ENCODE measurements around the gene TIMM29.

Gene TIMM29

GRCh38 chr19:10919352-10920287 lies 9.0 kb upstream of the TIMM29 start:
- no peaks in the 10 kb centered on the region for H3K27me3 ChIP-seq (replicated peaks; ENCODE audit: insufficient read depth, low read length)
- H3F3A ChIP-seq (ENCODE audit: insufficient read depth, low read length): no peaks in the 10 kb centered on the region
- no peaks in the 10 kb centered on the region for H3K9me3 ChIP-seq (replicated peaks; ENCODE audit: insufficient read depth, low read length)
- H3K9ac ChIP-seq (ENCODE audit: low read length): no peak overlapping the region
- H3K27ac ChIP-seq (ENCODE audit: low read length): no peak overlapping the region
- no peak overlapping the region for H3K4me3 ChIP-seq (ENCODE audit: low read length)
- H2AFZ ChIP-seq (ENCODE audit: low read length): no peak overlapping the region
- no peaks in the 10 kb centered on the region for H3K36me3 ChIP-seq (replicated peaks; ENCODE audit: insufficient read depth, low read length)
- no peak overlapping the region for H3K4me2 ChIP-seq (ENCODE audit: low read depth, low read length)
- no peaks in the 10 kb centered on the region for H3K79me2 ChIP-seq (ENCODE audit: low read length)
- H4K20me1 ChIP-seq (ENCODE audit: insufficient read depth, low read length): no peaks in the 10 kb centered on the region
- no peak for DNase-seq
- TF ChIP-seq EZH2 (optimal IDR thresholded peaks at IDR 0.05; ENCODE audit: low read depth, low read length) (no peak), CTCF (IDR thresholded peaks at IDR 0.05; ENCODE audit: low read length) (no peak), EZH2phosphoT487 (IDR thresholded peaks at IDR 0.05; ENCODE audit: low read length) (no peak)
- no peaks in the 10 kb centered on the region for H3K4me1 ChIP-seq (ENCODE audit: low read length)
- H3K9me2 ChIP-seq (replicated peaks; ENCODE audit: insufficient read depth, low read length): no peaks in the 10 kb centered on the region

- DNase-seq: no peak
- no peak overlapping the region for H3K4me2 ChIP-seq (ENCODE audit: low read depth, low read length)
- no peaks in the 10 kb centered on the region for H3K9me3 ChIP-seq (replicated peaks; ENCODE audit: insufficient read depth, low read length)
- H3K9ac ChIP-seq (ENCODE audit: low read length): no peak overlapping the region
- H3K27ac ChIP-seq (ENCODE audit: low read length): no peak overlapping the region
- H3K9me2 ChIP-seq (replicated peaks; ENCODE audit: insufficient read depth, low read length): no peaks in the 10 kb centered on the region
- no peaks in the 10 kb centered on the region for H3K27me3 ChIP-seq (replicated peaks; ENCODE audit: insufficient read depth, low read length)
- H3K4me1 ChIP-seq (ENCODE audit: low read length): no peaks in the 10 kb centered on the region
- no peaks in the 10 kb centered on the region for H3K79me2 ChIP-seq (ENCODE audit: low read length)
- H3K4me3 ChIP-seq (ENCODE audit: low read length): no peak overlapping the region
- no peaks in the 10 kb centered on the region for H3F3A ChIP-seq (ENCODE audit: insufficient read depth, low read length)
- TF ChIP-seq EZH2phosphoT487 (IDR thresholded peaks at IDR 0.05; ENCODE audit: low read length) (no peak), EZH2 (optimal IDR thresholded peaks at IDR 0.05; ENCODE audit: low read depth, low read length) (no peak), CTCF (IDR thresholded peaks at IDR 0.05; ENCODE audit: low read length) (no peak)
- H4K20me1 ChIP-seq (ENCODE audit: insufficient read depth, low read length): no peaks in the 10 kb centered on the region
- no peak overlapping the region for H2AFZ ChIP-seq (ENCODE audit: low read length)
- no peaks in the 10 kb centered on the region for H3K36me3 ChIP-seq (replicated peaks; ENCODE audit: insufficient read depth, low read length)
Observed at GRCh38 chr19:10920288-10920655, 8.3 kb upstream of the TIMM29 start.

- Histone ChIP-seq H3F3A (ENCODE audit: insufficient read depth, low read length) (no peaks in the 10 kb centered on the region), H3K9ac (ENCODE audit: low read length) (no peak overlapping the region), H2AFZ (ENCODE audit: low read length) (no peak overlapping the region), H3K4me3 (ENCODE audit: low read length) (no peak overlapping the region), H3K36me3 (replicated peaks; ENCODE audit: insufficient read depth, low read length) (no peaks in the 10 kb centered on the region), H4K20me1 (ENCODE audit: insufficient read depth, low read length) (no peaks in the 10 kb centered on the region), H3K79me2 (ENCODE audit: low read length) (no peaks in the 10 kb centered on the region), H3K4me1 (ENCODE audit: low read length) (no peaks in the 10 kb centered on the region), H3K9me3 (replicated peaks; ENCODE audit: insufficient read depth, low read length) (no peaks in the 10 kb centered on the region), H3K9me2 (replicated peaks; ENCODE audit: insufficient read depth, low read length) (no peaks in the 10 kb centered on the region), H3K27ac (ENCODE audit: low read length) (no peak overlapping the region), H3K4me2 (ENCODE audit: low read depth, low read length) (no peak overlapping the region), H3K27me3 (replicated peaks; ENCODE audit: insufficient read depth, low read length) (no peaks in the 10 kb centered on the region)
- no peak for DNase-seq
- TF ChIP-seq CTCF (IDR thresholded peaks at IDR 0.05; ENCODE audit: low read length): no peak
- no peak for TF ChIP-seq EZH2phosphoT487 (IDR thresholded peaks at IDR 0.05; ENCODE audit: low read length)
- TF ChIP-seq EZH2 (optimal IDR thresholded peaks at IDR 0.05; ENCODE audit: low read depth, low read length): no peak
Observed at GRCh38 chr19:10920781-10921180, 7.8 kb upstream of the TIMM29 start.
